K562 (cell line): ENCODE measurements around the gene GDF9. TPM values are rescaled to one million over a fixed set of nuclear protein-coding genes. Genes with fewer than 3 reads are reported as not detected.
A peak's percentile ranks its signal among the peaks of the same experiment; 100 is the strongest.

ENCODE experiments used
- CHD1 ChIP-seq: fragments of 200-600 bp; sonication (generic); IDR thresholded peaks from one replicate; pipeline ENCODE4 v1.6.1; 2012; ENCODE audit warnings: mild to moderate bottlenecking, moderate library complexity, low read length, inconsistent platforms
- DIDO1 ChIP-seq: fragments of 450-650 bp; IDR thresholded peaks from 2 replicates; pipeline ENCODE4 v1.6.1; 2016; ENCODE audit warnings: low read depth, missing biosample characterization, missing genetic modification characterization
- EP400 ChIP-seq: fragments of 450-650 bp; IDR thresholded peaks from 2 replicates; pipeline ENCODE4 v1.6.1; 2017; ENCODE audit warnings: antibody characterized with exemption, mild to moderate bottlenecking, moderate library complexity
- ESRRA ChIP-seq: fragments of 450-650 bp; IDR thresholded peaks from 2 replicates; pipeline ENCODE4 v1.6.1; 2014; ENCODE audit warnings: low read depth, mild to moderate bottlenecking, moderate library complexity, borderline replicate concordance
- FOXJ2 ChIP-seq: fragments of 200-800 bp; sonication (Bioruptor generic); IDR thresholded peaks from 2 replicates; pipeline ENCODE4 v1.6.1; 2016; ENCODE audit warnings: missing genetic modification characterization, missing compliant biosample characterization
- HDAC1 ChIP-seq, 2 experiments: fragments of 450-650 bp; IDR thresholded peaks; 2 replicates each; pipeline ENCODE4 v1.6.1; 2016 to 2017; ENCODE audit warnings: inconsistent platforms in 1 of 2, mild to moderate bottlenecking in 1 of 2, moderate library complexity in 1 of 2
- KDM5B ChIP-seq: fragments of 200-600 bp; sonication (generic); IDR thresholded peaks from 2 replicates; pipeline ENCODE4 v1.6.1; 2012; ENCODE audit warnings: low read depth, mild to moderate bottlenecking, moderate library complexity, low read length, control low read depth, inconsistent platforms; ENCODE audit not compliant: insufficient replicate concordance
- MBD1 ChIP-seq: fragments of 250-450 bp; sonication (Bioruptor Pico); IDR thresholded peaks from 2 replicates; pipeline ENCODE4 v1.8.0; 2022; ENCODE audit warnings: inconsistent platforms
- POLR3G ChIP-seq: IDR thresholded peaks from 2 replicates; pipeline ENCODE4 v1.6.1; 2011; ENCODE audit not compliant: insufficient read length, insufficient replicate concordance; ENCODE audit errors: extremely low read depth
- RBM39 ChIP-seq: fragments of 200-400 bp; formaldehyde crosslinking; optimal IDR thresholded peaks from 2 replicates; pipeline ENCODE3; 2018; ENCODE audit warnings: low read depth, low read length
- TRIM24 ChIP-seq, 2 experiments: fragments of 450-650 bp; IDR thresholded peaks; 2 replicates each; pipeline ENCODE4 v1.6.1; 2016
- ZBTB2 ChIP-seq: fragments of 450-650 bp; IDR thresholded peaks from 2 replicates; pipeline ENCODE4 v1.6.1; 2016; ENCODE audit warnings: antibody characterized with exemption
- ZNF224 ChIP-seq: sonication (generic); formaldehyde crosslinking; IDR thresholded peaks from 2 replicates; pipeline ENCODE4 v1.8.0; 2022; ENCODE audit warnings: mild to moderate bottlenecking, missing genetic modification reagents
- ZNF263 ChIP-seq: sonication (generic); formaldehyde crosslinking; IDR thresholded peaks from 2 replicates; pipeline ENCODE4 v1.8.0; 2022; ENCODE audit warnings: mild to moderate bottlenecking, missing genetic modification reagents, borderline replicate concordance
- ZNF583 ChIP-seq: fragments of 250-450 bp; sonication (Bioruptor Pico); IDR thresholded peaks from 2 replicates; pipeline ENCODE4 v1.4.0; 2020
- polyA plus RNA-seq, 8 experiments: library from polyadenylated mRNA; depleted of rRNA in 4 of 8; stranded (reverse) in 5 of 8; unstranded in 3 of 8; fragments of >200 nt; fragmentation: Nextera tagmentation in 2 of 8; fragmentation: Illumina TruSeq in 1 of 8; extraction: Ambion mirVana in 2 of 8; extraction: Trizol in 1 of 8; gene quantifications; 2 replicates each; pipeline versions ENCODE4 v1.2.1 to v1.2.3, GENCODE V29; 2011 to 2014; ENCODE audit warnings: inconsistent platforms in 1 of 8, missing spikeins in 1 of 8
- total RNA-seq, 7 experiments: library from RNA; depleted of rRNA in 6 of 7; stranded (reverse); fragments of >200 nt in 6 of 7; fragmentation: Illumina TruSeq in 2 of 7; extraction: Trizol in 2 of 7; gene quantifications; 2 replicates each; pipeline versions ENCODE4 v1.2.1 to v1.2.3, GENCODE V29; 2011 to 2021; ENCODE audit warnings: low replicate concordance in 1 of 7
- TF ChIP-seq, protein P1 (sequence below), 2 experiments: IDR thresholded peaks; 2 replicates each; pipeline ENCODE4 v1.6.1; 2012; ENCODE audit warnings: improper control_type of control experiment in 2 of 2, low read depth in 2 of 2, low read length in 2 of 2, borderline replicate concordance in 1 of 2
- TF ChIP-seq, protein P2 (sequence below): sonication (generic); formaldehyde crosslinking; IDR thresholded peaks from 2 replicates; pipeline ENCODE4 v1.8.1; 2023; ENCODE audit warnings: missing genetic modification reagents, mild to moderate bottlenecking, borderline replicate concordance

The GDF9 gene
- total and polyA plus RNA-seq, 9 of the 15 experiments (the other 6 are each of a cell fraction or from before 2014, with no cell fraction given): 0.10 to 0.70 (median 0.20) TPM; not detected in 1

GRCh38 chr5:132830436-132831094, 35.7 kb downstream of the GDF9 start, which contains the start of gene SHROOM1 (continued):
- TF ChIP-seq, protein P1, sequence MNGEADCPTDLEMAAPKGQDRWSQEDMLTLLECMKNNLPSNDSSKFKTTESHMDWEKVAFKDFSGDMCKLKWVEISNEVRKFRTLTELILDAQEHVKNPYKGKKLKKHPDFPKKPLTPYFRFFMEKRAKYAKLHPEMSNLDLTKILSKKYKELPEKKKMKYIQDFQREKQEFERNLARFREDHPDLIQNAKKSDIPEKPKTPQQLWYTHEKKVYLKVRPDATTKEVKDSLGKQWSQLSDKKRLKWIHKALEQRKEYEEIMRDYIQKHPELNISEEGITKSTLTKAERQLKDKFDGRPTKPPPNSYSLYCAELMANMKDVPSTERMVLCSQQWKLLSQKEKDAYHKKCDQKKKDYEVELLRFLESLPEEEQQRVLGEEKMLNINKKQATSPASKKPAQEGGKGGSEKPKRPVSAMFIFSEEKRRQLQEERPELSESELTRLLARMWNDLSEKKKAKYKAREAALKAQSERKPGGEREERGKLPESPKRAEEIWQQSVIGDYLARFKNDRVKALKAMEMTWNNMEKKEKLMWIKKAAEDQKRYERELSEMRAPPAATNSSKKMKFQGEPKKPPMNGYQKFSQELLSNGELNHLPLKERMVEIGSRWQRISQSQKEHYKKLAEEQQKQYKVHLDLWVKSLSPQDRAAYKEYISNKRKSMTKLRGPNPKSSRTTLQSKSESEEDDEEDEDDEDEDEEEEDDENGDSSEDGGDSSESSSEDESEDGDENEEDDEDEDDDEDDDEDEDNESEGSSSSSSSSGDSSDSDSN (IDR thresholded peaks at IDR 0.05; ENCODE audit: borderline replicate concordance in 1 of 2, low read depth in 2 of 2, low read length in 2 of 2): peak; percentile 90 to 96
- TF ChIP-seq RBM39: no peak
- peak; percentile 54; the same call in 1 of the 2 replicates for TF ChIP-seq EP400
- TF ChIP-seq, protein P2, sequence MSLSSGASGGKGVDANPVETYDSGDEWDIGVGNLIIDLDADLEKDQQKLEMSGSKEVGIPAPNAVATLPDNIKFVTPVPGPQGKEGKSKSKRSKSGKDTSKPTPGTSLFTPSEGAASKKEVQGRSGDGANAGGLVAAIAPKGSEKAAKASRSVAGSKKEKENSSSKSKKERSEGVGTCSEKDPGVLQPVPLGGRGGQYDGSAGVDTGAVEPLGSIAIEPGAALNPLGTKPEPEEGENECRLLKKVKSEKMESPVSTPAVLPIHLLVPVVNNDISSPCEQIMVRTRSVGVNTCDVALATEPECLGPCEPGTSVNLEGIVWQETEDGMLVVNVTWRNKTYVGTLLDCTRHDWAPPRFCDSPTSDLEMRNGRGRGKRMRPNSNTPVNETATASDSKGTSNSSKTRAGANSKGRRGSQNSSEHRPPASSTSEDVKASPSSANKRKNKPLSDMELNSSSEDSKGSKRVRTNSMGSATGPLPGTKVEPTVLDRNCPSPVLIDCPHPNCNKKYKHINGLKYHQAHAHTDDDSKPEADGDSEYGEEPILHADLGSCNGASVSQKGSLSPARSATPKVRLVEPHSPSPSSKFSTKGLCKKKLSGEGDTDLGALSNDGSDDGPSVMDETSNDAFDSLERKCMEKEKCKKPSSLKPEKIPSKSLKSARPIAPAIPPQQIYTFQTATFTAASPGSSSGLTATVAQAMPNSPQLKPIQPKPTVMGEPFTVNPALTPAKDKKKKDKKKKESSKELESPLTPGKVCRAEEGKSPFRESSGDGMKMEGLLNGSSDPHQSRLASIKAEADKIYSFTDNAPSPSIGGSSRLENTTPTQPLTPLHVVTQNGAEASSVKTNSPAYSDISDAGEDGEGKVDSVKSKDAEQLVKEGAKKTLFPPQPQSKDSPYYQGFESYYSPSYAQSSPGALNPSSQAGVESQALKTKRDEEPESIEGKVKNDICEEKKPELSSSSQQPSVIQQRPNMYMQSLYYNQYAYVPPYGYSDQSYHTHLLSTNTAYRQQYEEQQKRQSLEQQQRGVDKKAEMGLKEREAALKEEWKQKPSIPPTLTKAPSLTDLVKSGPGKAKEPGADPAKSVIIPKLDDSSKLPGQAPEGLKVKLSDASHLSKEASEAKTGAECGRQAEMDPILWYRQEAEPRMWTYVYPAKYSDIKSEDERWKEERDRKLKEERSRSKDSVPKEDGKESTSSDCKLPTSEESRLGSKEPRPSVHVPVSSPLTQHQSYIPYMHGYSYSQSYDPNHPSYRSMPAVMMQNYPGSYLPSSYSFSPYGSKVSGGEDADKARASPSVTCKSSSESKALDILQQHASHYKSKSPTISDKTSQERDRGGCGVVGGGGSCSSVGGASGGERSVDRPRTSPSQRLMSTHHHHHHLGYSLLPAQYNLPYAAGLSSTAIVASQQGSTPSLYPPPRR (CRISPR knock-in tag): no peak
- no peak for TF ChIP-seq MBD1 (CRISPR knock-in tag)
- peak; percentile 23; the same call in 1 of the 2 replicates for TF ChIP-seq ZNF263
- TF ChIP-seq KDM5B: peak; percentile 37
- TF ChIP-seq POLR3G: no peak
- TF ChIP-seq ZNF583 (CRISPR knock-in tag): no peak
- peak; percentile 65; the same call in 1 of the 2 replicates for TF ChIP-seq ESRRA
- TF ChIP-seq ZNF224 (CRISPR knock-in tag): no peak
- TF ChIP-seq TRIM24 (IDR thresholded peaks at IDR 0.05): 0 out of 4 replicates have a peak, but pooled peaks of 1 of the 2 experiments have one; percentile 14
- TF ChIP-seq CHD1: no peak
- TF ChIP-seq ZBTB2: 0 out of 2 replicates have a peak, but pooled peaks have one; percentile 19
- TF ChIP-seq HDAC1 (IDR thresholded peaks at IDR 0.05): no peak
- TF ChIP-seq DIDO1: no peak
- no peak for TF ChIP-seq FOXJ2 (tag)
